GM18517 (cell line): ENCODE data around the gene ZNF365.
"Not testable (repeated sequence)": the region's sequence is repeated elsewhere in the genome, so short reads cannot be mapped to it uniquely, and the experiment has no call there.

Experiments
- ATAC-seq: cut with Tn5 transposase; IDR thresholded peaks from one replicate; pipeline ENCODE4 v1.9.1; 2021; ENCODE audit warnings: mild to moderate bottlenecking, moderate library complexity; ENCODE audit not compliant: unreplicated experiment

Gene ZNF365, protein sequence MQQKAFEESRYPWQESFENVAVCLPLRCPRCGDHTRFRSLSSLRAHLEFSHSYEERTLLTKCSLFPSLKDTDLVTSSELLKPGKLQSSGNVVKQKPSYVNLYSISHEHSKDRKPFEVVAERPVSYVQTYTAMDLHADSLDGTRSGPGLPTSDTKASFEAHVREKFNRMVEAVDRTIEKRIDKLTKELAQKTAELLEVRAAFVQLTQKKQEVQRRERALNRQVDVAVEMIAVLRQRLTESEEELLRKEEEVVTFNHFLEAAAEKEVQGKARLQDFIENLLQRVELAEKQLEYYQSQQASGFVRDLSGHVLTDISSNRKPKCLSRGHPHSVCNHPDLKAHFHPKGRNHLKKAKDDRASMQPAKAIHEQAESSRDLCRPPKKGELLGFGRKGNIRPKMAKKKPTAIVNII

GRCh38 chr10:62373995-62374861 lies at the start of gene ZNF365:
ZNF365 (plus strand) TSS chr10:62374369; CDS start chr10:62376194, 1,825 bp downstream.
- ATAC-seq = no peak

- ATAC-seq = no peak
Measured at GRCh38 chr10:62326176-62326575, 48.0 kb upstream of the ZNF365 start.

DNA sequence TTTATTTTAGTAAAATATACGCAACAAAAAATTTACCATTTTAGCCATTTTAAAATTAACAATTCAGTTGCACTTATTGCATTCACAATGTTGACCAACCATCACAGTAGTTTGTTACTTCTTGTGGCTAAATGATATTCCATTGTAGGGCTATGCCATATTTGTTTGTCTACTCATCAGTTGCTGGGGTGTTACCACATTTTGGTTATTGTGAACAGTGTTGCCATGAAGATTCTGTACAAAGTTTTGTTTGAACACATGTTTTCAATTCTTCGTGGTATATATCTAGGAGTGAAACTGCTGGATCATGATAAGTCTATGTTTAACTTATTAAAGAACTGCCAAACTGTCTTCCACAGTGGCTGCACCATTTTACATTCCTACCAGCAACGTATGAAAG lies 46.3 kb upstream of the ZNF365 start:
- ATAC-seq = no peak

DNA sequence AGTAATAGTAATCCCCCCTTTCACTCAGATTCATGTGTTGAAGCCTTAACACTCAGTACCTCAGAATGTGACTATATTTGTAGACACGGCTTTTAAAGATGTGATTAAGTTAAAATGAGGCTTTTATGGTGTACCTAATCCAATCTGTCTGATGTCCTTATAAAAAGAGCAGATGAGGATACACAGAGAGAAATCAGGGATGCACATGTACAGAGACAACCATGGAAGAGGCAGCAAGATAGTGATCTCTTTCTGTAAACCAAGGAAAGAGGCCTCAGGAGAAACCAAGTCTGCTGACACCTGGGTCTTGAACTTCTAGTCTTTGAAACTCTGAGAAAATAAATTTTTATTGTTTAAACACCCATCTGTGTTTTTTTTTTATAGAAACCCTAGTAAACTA lies 44.0 kb upstream of the ZNF365 start:
- no peak for ATAC-seq

DNA sequence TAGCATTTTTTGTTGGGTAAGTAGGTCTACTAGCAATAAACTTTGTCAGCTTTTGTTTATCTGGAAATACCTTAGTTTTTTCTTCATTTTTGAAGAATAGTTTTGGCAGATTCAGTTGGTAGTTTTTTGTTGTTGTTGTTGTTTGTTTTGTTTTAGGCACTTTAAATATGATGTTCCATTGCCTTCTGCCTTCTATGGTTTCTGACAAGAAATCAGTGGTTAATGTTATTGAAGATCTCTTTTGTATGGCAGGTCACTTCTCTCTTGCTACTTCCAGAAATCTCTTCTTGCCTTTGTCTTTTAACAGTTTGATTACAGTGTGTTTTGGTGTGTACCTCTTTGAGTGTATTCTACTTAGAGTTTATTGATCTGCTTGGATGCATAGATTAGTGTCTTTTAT lies 41.8 kb upstream of the ZNF365 start:
- no peak for ATAC-seq

DNA sequence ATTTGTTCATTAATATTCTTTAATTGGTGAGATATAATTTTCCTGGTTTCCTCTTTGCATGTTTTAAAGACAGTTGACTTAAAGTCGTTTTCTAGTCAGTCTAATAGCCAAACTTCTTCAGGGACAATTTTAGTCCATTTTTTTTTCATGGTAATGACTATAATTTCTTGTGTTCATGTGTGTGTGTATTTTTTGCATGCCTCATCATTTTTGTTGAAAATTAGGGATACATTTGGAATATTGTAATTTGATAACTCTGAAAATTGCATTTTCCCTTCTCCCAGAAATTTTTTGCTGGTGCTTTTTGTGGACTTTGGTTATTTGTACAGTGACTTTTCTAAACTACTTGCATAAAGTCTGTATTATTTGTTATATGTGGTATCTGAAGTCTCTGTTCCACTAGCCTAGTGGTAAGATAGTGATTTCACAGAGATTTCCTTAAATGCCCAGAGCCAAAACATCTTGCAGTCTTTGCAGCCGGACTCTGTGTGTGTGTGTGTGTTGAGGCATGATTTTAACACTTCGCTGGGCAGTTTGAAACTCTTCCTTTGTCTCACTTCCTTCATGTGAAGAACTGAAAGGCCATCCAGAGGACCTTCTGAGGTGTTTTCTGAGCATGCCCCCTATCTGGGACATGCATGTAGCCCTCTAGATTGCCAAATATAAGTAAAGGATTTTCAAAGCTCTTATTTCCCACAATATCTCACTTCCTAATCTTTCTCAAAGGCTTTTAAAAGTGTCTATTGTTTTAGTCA lies 40.9 kb upstream of the ZNF365 start:
- no peak for ATAC-seq

DNA sequence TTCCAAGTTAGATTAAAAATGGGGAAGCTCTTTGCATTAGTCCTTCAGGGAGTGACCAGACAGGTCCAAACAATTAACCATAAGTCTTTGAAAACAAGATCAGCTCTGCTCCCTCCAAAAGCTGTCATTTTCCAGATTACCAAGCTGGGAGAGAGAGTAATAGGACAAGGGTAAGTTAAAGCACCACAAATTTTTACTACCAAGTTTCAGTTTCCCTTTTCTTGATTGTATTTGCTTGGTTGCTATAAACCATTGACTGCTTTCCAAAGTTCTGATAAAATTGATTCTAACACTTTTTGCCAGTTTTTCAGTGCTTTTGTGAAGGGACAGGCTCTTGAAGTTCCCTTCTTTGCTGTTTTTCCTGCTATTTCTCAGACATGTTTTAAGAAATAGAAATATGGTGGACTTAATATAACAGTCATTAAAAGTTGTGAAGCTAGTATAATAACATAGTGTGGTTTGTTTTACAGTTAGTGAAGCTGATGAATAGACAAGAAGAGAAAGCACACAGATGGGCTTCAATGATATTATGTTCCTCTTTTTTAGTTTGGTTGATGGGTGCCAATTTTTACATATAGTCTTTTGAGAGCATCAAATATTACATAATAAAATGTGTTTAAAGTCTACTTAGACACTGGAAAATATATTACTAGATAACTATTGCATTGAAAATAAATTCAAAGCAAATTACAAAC lies 40.0 kb upstream of the ZNF365 start:
- no peak for ATAC-seq

DNA sequence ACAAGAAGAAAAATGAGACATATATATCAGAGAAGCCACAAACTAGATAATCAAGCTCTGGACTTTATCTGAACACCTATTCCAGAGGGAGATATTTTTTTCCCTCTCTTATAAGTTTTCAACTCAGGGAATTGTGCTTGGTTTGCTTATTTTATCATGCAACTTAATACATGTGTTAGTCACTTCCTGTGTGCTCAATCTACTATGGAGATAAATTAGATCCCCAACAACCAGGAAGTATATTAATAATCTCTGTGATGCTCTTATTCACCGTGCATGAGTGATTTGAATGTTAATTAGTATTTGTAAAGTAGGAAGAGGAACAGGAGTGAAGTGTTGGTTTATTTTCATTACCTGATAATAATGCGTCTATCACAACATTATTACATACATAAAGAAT lies 38.8 kb upstream of the ZNF365 start:
- ATAC-seq = no peak

GRCh38 chr10:62336404-62336803 lies 37.8 kb upstream of the ZNF365 start:
- no peak for ATAC-seq

GRCh38 chr10:62341419-62341818 lies 32.8 kb upstream of the ZNF365 start:
- ATAC-seq = no peak

DNA sequence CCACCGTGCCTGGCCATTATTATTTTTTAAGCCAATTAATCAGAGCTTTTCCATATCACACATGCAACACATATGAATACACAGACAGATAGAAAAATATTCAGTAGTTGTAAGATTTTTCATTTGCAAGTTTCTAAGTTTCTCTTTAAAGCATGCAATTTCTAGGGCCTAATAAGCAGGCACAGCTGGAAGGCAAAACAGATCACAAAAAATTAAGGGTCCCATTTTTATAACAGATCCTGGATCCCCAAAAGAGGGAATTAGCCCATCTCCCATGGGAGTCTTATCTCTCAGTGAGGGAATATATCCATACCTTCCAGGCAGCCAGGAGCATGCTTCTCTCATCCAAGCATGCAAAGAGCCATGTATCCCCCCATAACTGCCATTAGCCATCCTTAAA lies 31.2 kb upstream of the ZNF365 start:
- ATAC-seq = no peak

DNA sequence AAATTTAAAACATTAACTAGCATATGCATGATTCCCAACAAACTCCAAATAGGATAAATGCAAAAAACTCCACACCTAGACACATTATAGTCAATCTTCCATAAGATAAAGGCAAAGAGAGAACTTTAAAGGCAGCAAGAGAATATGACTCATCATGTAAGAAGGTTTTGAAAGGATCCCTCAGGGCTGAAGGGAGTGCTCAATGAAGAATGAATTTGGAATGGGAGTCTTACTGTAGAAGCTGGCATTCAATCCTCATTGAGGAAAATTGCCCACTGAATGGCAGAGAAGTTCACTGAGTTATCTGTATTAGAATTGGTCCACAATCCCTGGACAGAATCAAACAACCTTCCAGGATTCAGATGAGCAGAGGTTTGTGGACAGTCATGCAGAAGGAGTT lies 26.1 kb upstream of the ZNF365 start:
- no peak for ATAC-seq

GRCh38 chr10:62352356-62352970 lies 21.7 kb upstream of the ZNF365 start:
- ATAC-seq = no peak

- ATAC-seq = no peak
Measured at GRCh38 chr10:62354916-62355315, 19.3 kb upstream of the ZNF365 start.

DNA sequence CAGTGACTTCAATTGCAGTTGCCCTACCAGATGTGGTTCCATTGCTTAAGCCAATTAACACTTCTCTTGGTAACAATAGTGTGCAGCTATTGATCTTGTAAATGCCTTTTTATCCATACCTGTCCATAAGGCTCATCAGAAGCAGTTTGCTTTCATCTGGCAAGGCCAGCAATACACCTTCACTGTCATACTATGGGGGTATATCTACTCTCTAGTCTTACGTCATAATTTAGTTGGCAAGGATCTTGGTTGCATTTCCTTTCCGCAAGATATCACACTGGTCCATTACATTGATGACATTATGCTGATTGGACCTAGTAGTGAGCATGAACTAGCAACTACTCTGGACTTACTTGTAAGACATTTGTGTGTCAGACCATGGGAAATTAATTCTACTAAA lies 17.7 kb upstream of the ZNF365 start:
- ATAC-seq = no peak

GRCh38 chr10:62358151-62358550 lies 16.0 kb upstream of the ZNF365 start:
- not testable (repeated sequence) for ATAC-seq

DNA sequence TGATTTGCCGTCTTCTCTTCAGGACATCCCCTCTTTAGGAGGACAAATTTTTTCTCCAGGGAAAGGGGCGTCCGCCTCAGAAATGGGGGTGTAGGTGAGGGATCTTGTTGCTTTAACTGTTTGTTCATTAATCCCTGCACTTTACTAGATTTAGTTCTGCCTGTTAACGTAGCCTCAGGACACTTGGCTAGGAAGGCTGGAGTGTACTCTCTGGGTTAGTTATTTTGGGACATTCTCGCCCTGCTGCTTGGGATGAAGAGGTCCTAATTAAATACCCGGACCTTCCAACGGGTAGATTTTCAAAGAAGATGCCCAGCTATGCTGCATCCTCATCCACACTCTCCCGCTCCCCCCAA lies 552 bp upstream of the ZNF365 start:
- no peak for ATAC-seq

GRCh38 chr10:62374862-62375710 lies 917 bp downstream of the ZNF365 start:
- no peak for ATAC-seq
